Measurements from ENCODE around the gene PRR36. TPM values are rescaled to one million over a fixed set of nuclear protein-coding genes. Genes with fewer than 3 reads are reported as not detected.

Gene PRR36
- total RNA-seq, 1 experiment from 2014 or later: 21.9 TPM

GRCh38 chr19:7844405-7844804 is 29.8 kb downstream of the PRR36 start:
- peaks cover 6% of the 10 kb centered on the region for H3K9me3 Mint-ChIP-seq
- peaks cover 16% of the 10 kb centered on the region for H3K27me3 Mint-ChIP-seq (ENCODE audit: low read depth)
- DNase-seq (ENCODE audit: low spot score) (no peak), ATAC-seq (no peak)
- no peak overlapping the region for H3K27ac Mint-ChIP-seq
- ChIA-PET CTCF (interaction anchor here (0.7 to 1.6 kb wide), 3 partner anchors 8 to 25 kb away, joined by 3 to 7 read pairs (median 3); no protein-coding TSS in a partner anchor), POLR2A (no interaction called here)
- H3K4me1 Mint-ChIP-seq: no peaks in the 10 kb centered on the region
- TF ChIP-seq ZNF416 (CRISPR knock-in tag; IDR thresholded peaks at IDR 0.05) (no peak), NR1H2 (CRISPR knock-in tag; IDR thresholded peaks at IDR 0.05) (no peak)
- H3K36me3 Mint-ChIP-seq: no peaks in the 10 kb centered on the region
- no peak overlapping the region for H3K4me3 Mint-ChIP-seq

- peaks cover 23% of the 10 kb centered on the region for H3K27me3 Mint-ChIP-seq (ENCODE audit: low read depth)
- no peaks in the 10 kb centered on the region for H3K4me1 Mint-ChIP-seq
- DNase-seq (ENCODE audit: low spot score): no peak
- CTCF ChIA-PET: no interaction called here
- peaks cover 6% of the 10 kb centered on the region for H3K9me3 Mint-ChIP-seq
- no peak overlapping the region for H3K27ac Mint-ChIP-seq
- TF ChIP-seq IRF1 (CRISPR knock-in tag; IDR thresholded peaks at IDR 0.05) (no peak), PRRX2 (CRISPR knock-in tag; IDR thresholded peaks at IDR 0.05) (no peak), ZNF263 (CRISPR knock-in tag; IDR thresholded peaks at IDR 0.05; ENCODE audit: low read depth) (no peak), ATF2 (CRISPR knock-in tag; IDR thresholded peaks at IDR 0.05; ENCODE audit: borderline replicate concordance, low read depth) (no peak), TEAD1 (CRISPR knock-in tag; IDR thresholded peaks at IDR 0.05) (no peak), ZBTB21 (CRISPR knock-in tag; IDR thresholded peaks at IDR 0.05; ENCODE audit: borderline replicate concordance) (no peak), FOXK1 (CRISPR knock-in tag; IDR thresholded peaks at IDR 0.05) (no peak)
- H3K4me3 Mint-ChIP-seq: no peak overlapping the region
- POLR2A ChIA-PET: no interaction called here
- H3K36me3 Mint-ChIP-seq: no peaks in the 10 kb centered on the region
- no peak for ATAC-seq
These were observed 30.7 kb downstream of the PRR36 start for GRCh38 chr19:7843521-7843920.

- no peaks in the 10 kb centered on the region for H3K36me3 Mint-ChIP-seq
- TF ChIP-seq ZNF232 (CRISPR knock-in tag; IDR thresholded peaks at IDR 0.05) (no peak), E2F5 (CRISPR knock-in tag; IDR thresholded peaks at IDR 0.05) (no peak), ATF1 (CRISPR knock-in tag; IDR thresholded peaks at IDR 0.05) (no peak), ELF4 (CRISPR knock-in tag; IDR thresholded peaks at IDR 0.05; ENCODE audit: low read depth) (no peak), HMGXB4 (CRISPR knock-in tag; IDR thresholded peaks at IDR 0.05) (no peak), ZBTB43 (CRISPR knock-in tag; IDR thresholded peaks at IDR 0.05) (0 out of 2 replicates have a peak, but pooled peaks have one; percentile 70)
- H3K27ac Mint-ChIP-seq: no peak overlapping the region
- ChIA-PET CTCF (no interaction called here), POLR2A (no interaction called here)
- peaks cover 6% of the 10 kb centered on the region for H3K9me3 Mint-ChIP-seq
- H3K4me3 Mint-ChIP-seq: no peak overlapping the region
- ATAC-seq (no peak), DNase-seq (ENCODE audit: low spot score) (no peak)
- peaks cover 26% of the 10 kb centered on the region for H3K27me3 Mint-ChIP-seq (ENCODE audit: low read depth)
- H3K4me1 Mint-ChIP-seq: no peaks in the 10 kb centered on the region
These were observed 31.4 kb downstream of the PRR36 start for GRCh38 chr19:7842661-7843294.
